ENCODE measurements around the gene MEGF6. TPM values are rescaled to one million over a fixed set of nuclear protein-coding genes. Genes with fewer than 3 reads are reported as not detected.

Gene MEGF6
- total and polyA plus RNA-seq, 2 donors (not counting 3 experiments of a cell fraction or from before 2014, with no cell fraction given): 22.5 to 63.7 TPM

- ChIA-PET POLR2A (no interaction called here), CTCF (interaction anchor here (1.0 to 3.5 kb wide), 5 partner anchors 13 to 240 kb away, joined by 3 to 57 read pairs (median 7); no protein-coding TSS in a partner anchor)
- H3K36me3 ChIP-seq (ENCODE audit: control insufficient read depth in 2 of 2, extremely low read depth in 1 of 2, insufficient read depth in 2 of 2, low read length in 2 of 2): no peaks in the 10 kb centered on the region
- no peak overlapping the region for H3K4me3 ChIP-seq (replicated peaks in 1 of 3; ENCODE audit: insufficient read depth in 1 of 3, low read depth in 1 of 3, low read length in 3 of 3)
- no peaks in the 10 kb centered on the region for H3K27me3 ChIP-seq (ENCODE audit: control insufficient read depth in 2 of 2, insufficient read depth in 2 of 2, low read length in 2 of 2)
- no peaks in the 10 kb centered on the region for H3K79me2 ChIP-seq (ENCODE audit: control insufficient read depth, insufficient read depth, low read length)
- TF ChIP-seq JUN (IDR thresholded peaks at IDR 0.05; ENCODE audit: borderline replicate concordance, insufficient read depth, insufficient read length, low read depth) (no peak), FOS (IDR thresholded peaks at IDR 0.05; ENCODE audit: borderline replicate concordance, insufficient read depth, low read length) (no peak), GATA2 (IDR thresholded peaks at IDR 0.05; ENCODE audit: insufficient read depth, insufficient read length, low read depth, low read length) (no peak), POLR2AphosphoS5 (IDR thresholded peaks at IDR 0.05; ENCODE audit: insufficient read depth, low read depth, low read length) (no peak), EZH2 (IDR thresholded peaks at IDR 0.05; ENCODE audit: borderline replicate concordance, low read depth, low read length, severe bottlenecking) (no peak), POLR2A (IDR thresholded peaks at IDR 0.05; ENCODE audit: low read depth, low read length) (no peak), MAX (IDR thresholded peaks at IDR 0.05; ENCODE audit: insufficient read depth, insufficient read length) (no peak), CTCF (IDR thresholded peaks at IDR 0.05; ENCODE audit: extremely low read depth in 1 of 2, insufficient read depth in 1 of 2, low read depth in 1 of 2, low read length in 2 of 2) (no peak), MYC (IDR thresholded peaks at IDR 0.05; ENCODE audit: low read depth, low read length) (no peak)
- DNase-seq (ENCODE audit: low read depth, low spot score) (no peak), FAIRE-seq (no peak)
- intact Hi-C loops (cut with micrococcal nuclease): no loop called here
- BruUV-seq (replicated peaks): no TSS peak
- no peak overlapping the region for H3K9ac ChIP-seq (replicated peaks; ENCODE audit: extremely low read depth, insufficient read depth, low read length)
- dilution Hi-C loops (cut with MboI; ENCODE audit: extremely low pct_ligation_motif_present, low sequenced_read_pairs): no loop called here
- H3K9me1 ChIP-seq (replicated peaks; ENCODE audit: control insufficient read depth, extremely low read depth, insufficient read depth, low read length): no peaks in the 10 kb centered on the region
- no peaks in the 10 kb centered on the region for H3K9me3 ChIP-seq (replicated peaks; ENCODE audit: control insufficient read depth, insufficient read depth, low read length)
- H3K4me1 ChIP-seq (ENCODE audit: control insufficient read depth, extremely low read depth, insufficient read depth, low read length): no peaks in the 10 kb centered on the region
- H3K4me2 ChIP-seq (ENCODE audit: insufficient read depth, low read length): no peak overlapping the region
- H2AFZ ChIP-seq (ENCODE audit: low read depth, low read length): no peak overlapping the region
- no peak overlapping the region for H3K27ac ChIP-seq (ENCODE audit: insufficient read depth, low read depth, low read length)
- no peaks in the 10 kb centered on the region for H4K20me1 ChIP-seq (replicated peaks; ENCODE audit: control insufficient read depth, extremely low read depth, insufficient read depth, low read length)
Measured at GRCh38 chr1:3485016-3485415, 126.3 kb downstream of the MEGF6 start.

All from endothelial cell of umbilical vein (primary cell).